ENCODE data around the gene PRKCB. TPM values are rescaled to one million over a fixed set of nuclear protein-coding genes. Genes with fewer than 3 reads are reported as not detected.

The PRKCB gene
- total and polyA plus RNA-seq, 4 donors: 1.6 to 9.4 (median 4.0) TPM

DNA sequence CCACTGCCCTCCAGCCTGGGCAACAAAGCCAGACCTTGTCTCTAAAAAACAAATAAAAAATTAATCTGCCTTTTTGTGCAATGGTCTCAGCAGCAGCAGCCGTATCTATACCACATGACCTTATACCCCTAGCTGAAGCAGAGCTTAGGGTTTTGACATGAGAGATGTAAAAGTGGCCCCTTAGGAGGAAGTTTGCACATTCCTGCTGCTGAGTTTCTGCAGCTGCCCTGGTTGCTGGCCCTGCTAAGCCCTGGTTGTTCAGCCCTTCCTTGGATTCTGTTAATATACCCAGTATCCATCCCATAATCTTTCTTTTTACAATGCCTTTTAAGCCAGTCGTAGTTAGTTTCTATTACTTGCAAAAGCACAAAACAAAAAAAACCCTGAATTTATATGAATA, 33.0 kb upstream of the PRKCB start:
- no peaks in the 10 kb centered on the region for H3K9me3 ChIP-seq (ENCODE audit: control insufficient read depth in 4 of 4, low read length in 3 of 4)
- H3K4me1 ChIP-seq (ENCODE audit: control insufficient read depth in 4 of 4, insufficient read depth in 4 of 4, low read length in 3 of 4): peaks cover 0 to 2% (median 0%) of the 10 kb centered on the region in 4 donors
- TF ChIP-seq TAF1 (conservative IDR thresholded peaks at IDR 0.05) (no peak), NR2F2 (IDR thresholded peaks at IDR 0.05) (no peak), RAD21 (IDR thresholded peaks at IDR 0.05) (no peak), EGR1 (IDR thresholded peaks at IDR 0.05; ENCODE audit: low read depth in 2 of 2) (no peak), RXRA (IDR thresholded peaks at IDR 0.05) (no peak), FOXA1 (IDR thresholded peaks at IDR 0.05) (no peak), HNF4A (conservative IDR thresholded peaks at IDR 0.05) (no peak), FOXA2 (IDR thresholded peaks at IDR 0.05) (no peak), JUND (IDR thresholded peaks at IDR 0.05) (no peak), MAX (IDR thresholded peaks at IDR 0.05) (no peak)
- TF ChIP-seq, protein P1, sequence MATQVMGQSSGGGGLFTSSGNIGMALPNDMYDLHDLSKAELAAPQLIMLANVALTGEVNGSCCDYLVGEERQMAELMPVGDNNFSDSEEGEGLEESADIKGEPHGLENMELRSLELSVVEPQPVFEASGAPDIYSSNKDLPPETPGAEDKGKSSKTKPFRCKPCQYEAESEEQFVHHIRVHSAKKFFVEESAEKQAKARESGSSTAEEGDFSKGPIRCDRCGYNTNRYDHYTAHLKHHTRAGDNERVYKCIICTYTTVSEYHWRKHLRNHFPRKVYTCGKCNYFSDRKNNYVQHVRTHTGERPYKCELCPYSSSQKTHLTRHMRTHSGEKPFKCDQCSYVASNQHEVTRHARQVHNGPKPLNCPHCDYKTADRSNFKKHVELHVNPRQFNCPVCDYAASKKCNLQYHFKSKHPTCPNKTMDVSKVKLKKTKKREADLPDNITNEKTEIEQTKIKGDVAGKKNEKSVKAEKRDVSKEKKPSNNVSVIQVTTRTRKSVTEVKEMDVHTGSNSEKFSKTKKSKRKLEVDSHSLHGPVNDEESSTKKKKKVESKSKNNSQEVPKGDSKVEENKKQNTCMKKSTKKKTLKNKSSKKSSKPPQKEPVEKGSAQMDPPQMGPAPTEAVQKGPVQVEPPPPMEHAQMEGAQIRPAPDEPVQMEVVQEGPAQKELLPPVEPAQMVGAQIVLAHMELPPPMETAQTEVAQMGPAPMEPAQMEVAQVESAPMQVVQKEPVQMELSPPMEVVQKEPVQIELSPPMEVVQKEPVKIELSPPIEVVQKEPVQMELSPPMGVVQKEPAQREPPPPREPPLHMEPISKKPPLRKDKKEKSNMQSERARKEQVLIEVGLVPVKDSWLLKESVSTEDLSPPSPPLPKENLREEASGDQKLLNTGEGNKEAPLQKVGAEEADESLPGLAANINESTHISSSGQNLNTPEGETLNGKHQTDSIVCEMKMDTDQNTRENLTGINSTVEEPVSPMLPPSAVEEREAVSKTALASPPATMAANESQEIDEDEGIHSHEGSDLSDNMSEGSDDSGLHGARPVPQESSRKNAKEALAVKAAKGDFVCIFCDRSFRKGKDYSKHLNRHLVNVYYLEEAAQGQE (IDR thresholded peaks at IDR 0.05): no peak
- TF ChIP-seq, protein P2, sequence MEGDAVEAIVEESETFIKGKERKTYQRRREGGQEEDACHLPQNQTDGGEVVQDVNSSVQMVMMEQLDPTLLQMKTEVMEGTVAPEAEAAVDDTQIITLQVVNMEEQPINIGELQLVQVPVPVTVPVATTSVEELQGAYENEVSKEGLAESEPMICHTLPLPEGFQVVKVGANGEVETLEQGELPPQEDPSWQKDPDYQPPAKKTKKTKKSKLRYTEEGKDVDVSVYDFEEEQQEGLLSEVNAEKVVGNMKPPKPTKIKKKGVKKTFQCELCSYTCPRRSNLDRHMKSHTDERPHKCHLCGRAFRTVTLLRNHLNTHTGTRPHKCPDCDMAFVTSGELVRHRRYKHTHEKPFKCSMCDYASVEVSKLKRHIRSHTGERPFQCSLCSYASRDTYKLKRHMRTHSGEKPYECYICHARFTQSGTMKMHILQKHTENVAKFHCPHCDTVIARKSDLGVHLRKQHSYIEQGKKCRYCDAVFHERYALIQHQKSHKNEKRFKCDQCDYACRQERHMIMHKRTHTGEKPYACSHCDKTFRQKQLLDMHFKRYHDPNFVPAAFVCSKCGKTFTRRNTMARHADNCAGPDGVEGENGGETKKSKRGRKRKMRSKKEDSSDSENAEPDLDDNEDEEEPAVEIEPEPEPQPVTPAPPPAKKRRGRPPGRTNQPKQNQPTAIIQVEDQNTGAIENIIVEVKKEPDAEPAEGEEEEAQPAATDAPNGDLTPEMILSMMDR (IDR thresholded peaks at IDR 0.05; ENCODE audit: low read depth, low read length, missing input control): no peak
- TF ChIP-seq, protein P3, sequence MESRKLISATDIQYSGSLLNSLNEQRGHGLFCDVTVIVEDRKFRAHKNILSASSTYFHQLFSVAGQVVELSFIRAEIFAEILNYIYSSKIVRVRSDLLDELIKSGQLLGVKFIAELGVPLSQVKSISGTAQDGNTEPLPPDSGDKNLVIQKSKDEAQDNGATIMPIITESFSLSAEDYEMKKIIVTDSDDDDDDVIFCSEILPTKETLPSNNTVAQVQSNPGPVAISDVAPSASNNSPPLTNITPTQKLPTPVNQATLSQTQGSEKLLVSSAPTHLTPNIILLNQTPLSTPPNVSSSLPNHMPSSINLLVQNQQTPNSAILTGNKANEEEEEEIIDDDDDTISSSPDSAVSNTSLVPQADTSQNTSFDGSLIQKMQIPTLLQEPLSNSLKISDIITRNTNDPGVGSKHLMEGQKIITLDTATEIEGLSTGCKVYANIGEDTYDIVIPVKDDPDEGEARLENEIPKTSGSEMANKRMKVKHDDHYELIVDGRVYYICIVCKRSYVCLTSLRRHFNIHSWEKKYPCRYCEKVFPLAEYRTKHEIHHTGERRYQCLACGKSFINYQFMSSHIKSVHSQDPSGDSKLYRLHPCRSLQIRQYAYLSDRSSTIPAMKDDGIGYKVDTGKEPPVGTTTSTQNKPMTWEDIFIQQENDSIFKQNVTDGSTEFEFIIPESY (IDR thresholded peaks at IDR 0.05): no peak
- no peak overlapping the region for H3K27ac ChIP-seq (ENCODE audit: low read depth in 1 of 2, low read length in 2 of 2)
- peaks cover 0 to 4% (median 0%) of the 10 kb centered on the region in 4 donors for H3K27me3 ChIP-seq (ENCODE audit: control insufficient read depth in 4 of 4, insufficient read depth in 4 of 4, low read length in 3 of 4)
- H3K4me3 ChIP-seq (ENCODE audit: low read depth in 1 of 3, low read length in 3 of 3): no peak overlapping the region
- H3K9ac ChIP-seq (ENCODE audit: low read depth in 1 of 2, low read length in 2 of 2): no peak overlapping the region
- H3K36me3 ChIP-seq (ENCODE audit: control insufficient read depth in 4 of 4, insufficient read depth in 3 of 4, low read depth in 1 of 4, low read length in 3 of 4): no peaks in the 10 kb centered on the region
- WGBS: 58% methylated on average over 2 of the region's 2 CpGs
- DNase-seq (ENCODE audit: low spot score): no peak

GRCh38 chr16:23803591-23804123, 32.1 kb upstream of the PRKCB start:
- no peaks in the 10 kb centered on the region for H3K27me3 ChIP-seq (ENCODE audit: control insufficient read depth in 4 of 4, insufficient read depth in 4 of 4, low read length in 3 of 4)
- H3K9ac ChIP-seq (ENCODE audit: low read depth in 1 of 2, low read length in 2 of 2): no peak overlapping the region
- peaks cover 0 to 2% (median 0%) of the 10 kb centered on the region in 4 donors for H3K4me1 ChIP-seq (ENCODE audit: control insufficient read depth in 4 of 4, insufficient read depth in 4 of 4, low read length in 3 of 4)
- no peak overlapping the region for H3K27ac ChIP-seq (ENCODE audit: low read depth in 1 of 2, low read length in 2 of 2)
- no peaks in the 10 kb centered on the region for H3K9me3 ChIP-seq (ENCODE audit: control insufficient read depth in 4 of 4, low read length in 3 of 4)
- DNase-seq (ENCODE audit: low spot score): no peak
- no peaks in the 10 kb centered on the region for H3K36me3 ChIP-seq (ENCODE audit: control insufficient read depth in 4 of 4, insufficient read depth in 3 of 4, low read depth in 1 of 4, low read length in 3 of 4)
- 11% methylated on average over 9 of the region's 9 CpGs for WGBS
- H3K4me3 ChIP-seq (ENCODE audit: low read depth in 1 of 3, low read length in 3 of 3): no peak overlapping the region
- TF ChIP-seq RAD21 (IDR thresholded peaks at IDR 0.05): peak; percentile 58 to 73
- TF ChIP-seq, protein P2 (IDR thresholded peaks at IDR 0.05; ENCODE audit: low read depth, low read length, missing input control): peak; percentile 39
- no peak for TF ChIP-seq EGR1 (IDR thresholded peaks at IDR 0.05; ENCODE audit: low read depth in 2 of 2)
